ENCODE results near the gene FAM222A.

Gene FAM222A

GRCh38 chr12:109818905-109819500 lies 105.4 kb downstream of the FAM222A start:
- no peak for TF ChIP-seq CTCF (IDR thresholded peaks at IDR 0.05; ENCODE audit: low read depth, low read length, missing control alignments)
- no peak for DNase-seq (ENCODE audit: low read depth)
- H3K4me3 ChIP-seq (ENCODE audit: low read depth, low read length) = no peak overlapping the region
